ENCODE data around the gene BAG3. TPM values are rescaled to one million over a fixed set of nuclear protein-coding genes. Genes with fewer than 3 reads are reported as not detected.

The BAG3 gene
- total and polyA plus RNA-seq, 4 donors, result 16.8 to 44.8 (median 35.1) TPM

- Histone ChIP-seq H3K27ac (ENCODE audit: low read depth in 1 of 2, low read length in 1 of 2) (peak overlapping the region in 1 of 2 donors; percentile 82), H3K4me3 (no peak overlapping the region), H3K27me3 (ENCODE audit: control insufficient read depth in 3 of 3, insufficient read depth in 3 of 3, low read length in 2 of 3) (no peaks in the 10 kb centered on the region), H3K9me3 (ENCODE audit: control insufficient read depth in 4 of 4, insufficient read depth in 3 of 4, low read length in 3 of 4) (no peaks in the 10 kb centered on the region), H3K36me3 (ENCODE audit: control insufficient read depth in 4 of 4, insufficient read depth in 4 of 4, low read length in 4 of 4) (peaks cover 10 to 38% (median 22%) of the 10 kb centered on the region in 4 donors), H3K9ac (ENCODE audit: insufficient read depth in 1 of 2, low read length in 2 of 2) (no peak overlapping the region), H3K4me1 (ENCODE audit: control insufficient read depth in 5 of 5, insufficient read depth in 5 of 5, low read length in 5 of 5) (peaks cover 0 to 17% (median 6%) of the 10 kb centered on the region in 5 donors)
- DNase-seq, result no peak
- WGBS, 2 donors, result 87 to 91% methylated on average over 3 of the region's 3 CpGs
- no peak for ATAC-seq (ENCODE audit: insufficient read depth, low FRiP score)
- TF ChIP-seq CTCF (IDR thresholded peaks at IDR 0.05; ENCODE audit: control extremely low read depth, extremely low read depth), result no peak
Measured at GRCh38 chr10:119670717-119671116, 19.5 kb downstream of the BAG3 start.

- Histone ChIP-seq H3K9me3 (ENCODE audit: control insufficient read depth in 4 of 4, insufficient read depth in 3 of 4, low read length in 3 of 4) (no peaks in the 10 kb centered on the region), H3K27me3 (ENCODE audit: control insufficient read depth in 3 of 3, insufficient read depth in 3 of 3, low read length in 2 of 3) (no peaks in the 10 kb centered on the region), H3K4me3 (no peak overlapping the region), H3K27ac (ENCODE audit: low read depth in 1 of 2, low read length in 1 of 2) (peak overlapping the region in 1 of 2 donors; percentile 82), H3K36me3 (ENCODE audit: control insufficient read depth in 4 of 4, insufficient read depth in 4 of 4, low read length in 4 of 4) (peaks cover 10 to 39% (median 23%) of the 10 kb centered on the region in 4 donors), H3K9ac (ENCODE audit: insufficient read depth in 1 of 2, low read length in 2 of 2) (no peak overlapping the region), H3K4me1 (ENCODE audit: control insufficient read depth in 5 of 5, insufficient read depth in 5 of 5, low read length in 5 of 5) (peaks cover 0 to 12% (median 6%) of the 10 kb centered on the region in 5 donors)
- DNase-seq, result no peak
- ATAC-seq (ENCODE audit: insufficient read depth, low FRiP score), result no peak
- 83 to 92% methylated on average over 4 of the region's 4 CpGs for WGBS, 2 donors
- no peak for TF ChIP-seq CTCF (IDR thresholded peaks at IDR 0.05; ENCODE audit: control extremely low read depth, extremely low read depth)
Measured at GRCh38 chr10:119671381-119671780, 20.2 kb downstream of the BAG3 start.

GRCh38 chr10:119672291-119672690, 21.1 kb downstream of the BAG3 start:
- no peak for ATAC-seq (ENCODE audit: insufficient read depth, low FRiP score)
- Histone ChIP-seq H3K9me3 (ENCODE audit: control insufficient read depth in 4 of 4, insufficient read depth in 3 of 4, low read length in 3 of 4) (no peaks in the 10 kb centered on the region), H3K36me3 (ENCODE audit: control insufficient read depth in 4 of 4, insufficient read depth in 4 of 4, low read length in 4 of 4) (peaks cover 14 to 47% (median 25%) of the 10 kb centered on the region in 4 donors), H3K9ac (ENCODE audit: insufficient read depth in 1 of 2, low read length in 2 of 2) (no peak overlapping the region), H3K27me3 (ENCODE audit: control insufficient read depth in 3 of 3, insufficient read depth in 3 of 3, low read length in 2 of 3) (no peaks in the 10 kb centered on the region), H3K4me1 (ENCODE audit: control insufficient read depth in 5 of 5, insufficient read depth in 5 of 5, low read length in 5 of 5) (peaks cover 0 to 12% (median 6%) of the 10 kb centered on the region in 5 donors), H3K27ac (ENCODE audit: low read depth in 1 of 2, low read length in 1 of 2) (peak overlapping the region in 1 of 2 donors; percentile 82), H3K4me3 (no peak overlapping the region)
- no peak for TF ChIP-seq CTCF (IDR thresholded peaks at IDR 0.05; ENCODE audit: control extremely low read depth, extremely low read depth)
- no peak for DNase-seq
- 95 to 97% methylated on average over 23 of the region's 23 CpGs for WGBS, 2 donors

- no peak for ATAC-seq (ENCODE audit: insufficient read depth, low FRiP score)
- Histone ChIP-seq H3K36me3 (ENCODE audit: control insufficient read depth in 4 of 4, insufficient read depth in 4 of 4, low read length in 4 of 4) (peaks cover 17 to 49% (median 26%) of the 10 kb centered on the region in 4 donors), H3K4me1 (ENCODE audit: control insufficient read depth in 5 of 5, insufficient read depth in 5 of 5, low read length in 5 of 5) (peaks cover 0 to 8% (median 0%) of the 10 kb centered on the region in 5 donors), H3K9ac (ENCODE audit: insufficient read depth in 1 of 2, low read length in 2 of 2) (no peak overlapping the region), H3K9me3 (ENCODE audit: control insufficient read depth in 4 of 4, insufficient read depth in 3 of 4, low read length in 3 of 4) (no peaks in the 10 kb centered on the region), H3K27ac (ENCODE audit: low read depth in 1 of 2, low read length in 1 of 2) (peak overlapping the region in 1 of 2 donors; percentile 55), H3K27me3 (ENCODE audit: control insufficient read depth in 3 of 3, insufficient read depth in 3 of 3, low read length in 2 of 3) (no peaks in the 10 kb centered on the region), H3K4me3 (no peak overlapping the region)
- no peak for DNase-seq
- TF ChIP-seq CTCF (IDR thresholded peaks at IDR 0.05; ENCODE audit: control extremely low read depth, extremely low read depth), result no peak
- 78 to 82% methylated on average over 4 of the region's 4 CpGs for WGBS, 2 donors
Measured at GRCh38 chr10:119673271-119673670, 22.1 kb downstream of the BAG3 start.
